K562 (cell line): ENCODE results near the gene RBM4B. TPM values are rescaled to one million over a fixed set of nuclear protein-coding genes. Genes with fewer than 3 reads are reported as not detected.

Source experiments
- CEBPB ChIP-seq: fragments of 450-650 bp; IDR thresholded peaks from 2 replicates; pipeline ENCODE4 v1.6.1; 2016; ENCODE audit warnings: missing genetic modification characterization, missing compliant biosample characterization
- CTBP1 ChIP-seq: fragments of 450-650 bp; IDR thresholded peaks from 2 replicates; pipeline ENCODE4 v1.6.1; 2016; ENCODE audit warnings: borderline replicate concordance
- DACH1 ChIP-seq: fragments of 450-650 bp; IDR thresholded peaks from 2 replicates; pipeline ENCODE4 v1.6.1; 2018; ENCODE audit not compliant: partially characterized antibody
- MTA1 ChIP-seq: fragments of 450-650 bp; IDR thresholded peaks from 2 replicates; pipeline ENCODE4 v1.6.1; 2017; ENCODE audit warnings: borderline replicate concordance
- NCOR1 ChIP-seq: fragments of 450-650 bp; IDR thresholded peaks from 2 replicates; pipeline ENCODE4 v1.6.1; 2016; ENCODE audit warnings: mild to moderate bottlenecking, moderate library complexity
- OTX1 ChIP-seq: fragments of 450-650 bp; formaldehyde crosslinking; IDR thresholded peaks from 2 replicates; pipeline ENCODE4 v1.4.0; 2022; ENCODE audit warnings: mild to moderate bottlenecking
- SPI1 ChIP-seq: IDR thresholded peaks from 2 replicates; pipeline ENCODE4 v1.6.1; 2011; ENCODE audit warnings: low read depth, low read length, control low read depth, borderline replicate concordance
- ZNF282 ChIP-seq: sonication (generic); formaldehyde crosslinking; IDR thresholded peaks from 2 replicates; pipeline ENCODE4 v1.8.1; 2023; ENCODE audit warnings: missing genetic modification reagents
- polyA plus RNA-seq, 8 experiments: library from polyadenylated mRNA; depleted of rRNA in 4 of 8; stranded (reverse) in 5 of 8; unstranded in 3 of 8; fragments of >200 nt; fragmentation: Nextera tagmentation in 2 of 8; fragmentation: Illumina TruSeq in 1 of 8; extraction: Ambion mirVana in 2 of 8; extraction: Trizol in 1 of 8; gene quantifications; 2 replicates each; pipeline versions ENCODE4 v1.2.1 to v1.2.3, GENCODE V29; 2011 to 2014; ENCODE audit warnings: inconsistent platforms in 1 of 8, missing spikeins in 1 of 8
- total RNA-seq, 7 experiments: library from RNA; depleted of rRNA in 6 of 7; stranded (reverse); fragments of >200 nt in 6 of 7; fragmentation: Illumina TruSeq in 2 of 7; extraction: Trizol in 2 of 7; gene quantifications; 2 replicates each; pipeline versions ENCODE4 v1.2.1 to v1.2.3, GENCODE V29; 2011 to 2021; ENCODE audit warnings: low replicate concordance in 1 of 7
- TF ChIP-seq, protein P1 (sequence below): sonication (generic); formaldehyde crosslinking; IDR thresholded peaks from 2 replicates; pipeline ENCODE4 v1.8.0; 2023; ENCODE audit warnings: mild to moderate bottlenecking, missing genetic modification reagents
- TF ChIP-seq, protein P2 (sequence below): fragments of 450-650 bp; formaldehyde crosslinking; IDR thresholded peaks from 2 replicates; pipeline ENCODE4 v1.4.0; 2022; ENCODE audit warnings: missing genetic modification characterization
- TF ChIP-seq, protein P3 (sequence below): sonication (generic); formaldehyde crosslinking; IDR thresholded peaks from 2 replicates; pipeline ENCODE4 v1.9.0; 2022; ENCODE audit warnings: mild to moderate bottlenecking, missing genetic modification reagents

RBM4B gene
- total and polyA plus RNA-seq, 9 of the 15 experiments (the other 6 are each of a cell fraction or from before 2014, with no cell fraction given): 14.6 to 39.9 (median 23.3) TPM

DNA sequence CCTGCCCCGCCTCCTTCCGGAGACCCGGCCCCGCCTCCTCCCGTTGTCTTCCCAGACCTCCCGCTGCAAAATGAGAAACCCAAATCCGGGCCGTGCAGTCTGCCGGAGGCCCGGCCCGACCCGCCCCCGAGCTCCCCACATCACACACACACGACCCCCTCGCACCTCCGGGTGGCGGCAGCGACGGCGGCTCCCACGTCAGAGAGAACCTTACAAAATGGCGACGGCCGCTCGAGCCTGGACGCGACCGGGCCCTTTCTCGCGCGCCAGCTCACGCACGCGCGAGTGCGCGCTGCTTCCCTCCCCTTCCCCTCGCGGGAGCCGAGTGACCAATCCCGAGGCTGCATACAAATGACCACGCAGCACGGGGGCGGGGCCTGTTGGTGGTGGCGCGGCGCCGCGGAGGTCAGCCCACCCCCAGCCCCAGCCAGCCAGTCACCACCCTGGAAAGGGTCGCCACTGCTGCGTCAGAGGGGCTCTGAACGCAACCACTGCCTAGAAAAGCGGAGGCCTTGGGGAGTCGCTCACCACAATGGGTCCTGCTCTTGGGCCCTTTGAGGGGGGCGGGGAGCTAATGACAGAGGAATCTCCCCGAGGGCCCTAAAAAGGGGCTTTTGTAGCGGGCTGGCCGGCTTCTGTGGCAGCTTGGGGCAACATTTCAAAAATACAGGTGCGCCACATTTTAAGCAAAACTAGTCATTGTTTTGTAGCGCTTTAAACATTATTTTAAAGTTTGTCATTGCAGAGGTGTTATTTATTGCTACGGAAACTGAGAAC, at the start of gene RBM4B (continued):
- TF ChIP-seq, protein P1, sequence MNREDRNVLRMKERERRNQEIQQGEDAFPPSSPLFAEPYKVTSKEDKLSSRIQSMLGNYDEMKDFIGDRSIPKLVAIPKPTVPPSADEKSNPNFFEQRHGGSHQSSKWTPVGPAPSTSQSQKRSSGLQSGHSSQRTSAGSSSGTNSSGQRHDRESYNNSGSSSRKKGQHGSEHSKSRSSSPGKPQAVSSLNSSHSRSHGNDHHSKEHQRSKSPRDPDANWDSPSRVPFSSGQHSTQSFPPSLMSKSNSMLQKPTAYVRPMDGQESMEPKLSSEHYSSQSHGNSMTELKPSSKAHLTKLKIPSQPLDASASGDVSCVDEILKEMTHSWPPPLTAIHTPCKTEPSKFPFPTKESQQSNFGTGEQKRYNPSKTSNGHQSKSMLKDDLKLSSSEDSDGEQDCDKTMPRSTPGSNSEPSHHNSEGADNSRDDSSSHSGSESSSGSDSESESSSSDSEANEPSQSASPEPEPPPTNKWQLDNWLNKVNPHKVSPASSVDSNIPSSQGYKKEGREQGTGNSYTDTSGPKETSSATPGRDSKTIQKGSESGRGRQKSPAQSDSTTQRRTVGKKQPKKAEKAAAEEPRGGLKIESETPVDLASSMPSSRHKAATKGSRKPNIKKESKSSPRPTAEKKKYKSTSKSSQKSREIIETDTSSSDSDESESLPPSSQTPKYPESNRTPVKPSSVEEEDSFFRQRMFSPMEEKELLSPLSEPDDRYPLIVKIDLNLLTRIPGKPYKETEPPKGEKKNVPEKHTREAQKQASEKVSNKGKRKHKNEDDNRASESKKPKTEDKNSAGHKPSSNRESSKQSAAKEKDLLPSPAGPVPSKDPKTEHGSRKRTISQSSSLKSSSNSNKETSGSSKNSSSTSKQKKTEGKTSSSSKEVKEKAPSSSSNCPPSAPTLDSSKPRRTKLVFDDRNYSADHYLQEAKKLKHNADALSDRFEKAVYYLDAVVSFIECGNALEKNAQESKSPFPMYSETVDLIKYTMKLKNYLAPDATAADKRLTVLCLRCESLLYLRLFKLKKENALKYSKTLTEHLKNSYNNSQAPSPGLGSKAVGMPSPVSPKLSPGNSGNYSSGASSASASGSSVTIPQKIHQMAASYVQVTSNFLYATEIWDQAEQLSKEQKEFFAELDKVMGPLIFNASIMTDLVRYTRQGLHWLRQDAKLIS (CRISPR knock-in tag): 0 out of 2 replicates have a peak, but pooled peaks have one; percentile 47
- TF ChIP-seq, protein P2, sequence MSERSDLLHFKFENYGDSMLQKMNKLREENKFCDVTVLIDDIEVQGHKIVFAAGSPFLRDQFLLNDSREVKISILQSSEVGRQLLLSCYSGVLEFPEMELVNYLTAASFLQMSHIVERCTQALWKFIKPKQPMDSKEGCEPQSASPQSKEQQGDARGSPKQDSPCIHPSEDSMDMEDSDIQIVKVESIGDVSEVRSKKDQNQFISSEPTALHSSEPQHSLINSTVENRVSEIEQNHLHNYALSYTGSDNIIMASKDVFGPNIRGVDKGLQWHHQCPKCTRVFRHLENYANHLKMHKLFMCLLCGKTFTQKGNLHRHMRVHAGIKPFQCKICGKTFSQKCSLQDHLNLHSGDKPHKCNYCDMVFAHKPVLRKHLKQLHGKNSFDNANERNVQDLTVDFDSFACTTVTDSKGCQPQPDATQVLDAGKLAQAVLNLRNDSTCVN: peak; percentile 75; the same call in 1 of the 2 replicates
- TF ChIP-seq CEBPB (tag): no peak
- TF ChIP-seq ZNF282 (CRISPR knock-in tag): no peak
- TF ChIP-seq MTA1: peak; percentile 64
- TF ChIP-seq OTX1 (CRISPR knock-in tag): peak; percentile 43; the same call in 1 of the 2 replicates
- peak; percentile 34; the same call in 1 of the 2 replicates for TF ChIP-seq CTBP1
- no peak for TF ChIP-seq DACH1
- TF ChIP-seq, protein P3, sequence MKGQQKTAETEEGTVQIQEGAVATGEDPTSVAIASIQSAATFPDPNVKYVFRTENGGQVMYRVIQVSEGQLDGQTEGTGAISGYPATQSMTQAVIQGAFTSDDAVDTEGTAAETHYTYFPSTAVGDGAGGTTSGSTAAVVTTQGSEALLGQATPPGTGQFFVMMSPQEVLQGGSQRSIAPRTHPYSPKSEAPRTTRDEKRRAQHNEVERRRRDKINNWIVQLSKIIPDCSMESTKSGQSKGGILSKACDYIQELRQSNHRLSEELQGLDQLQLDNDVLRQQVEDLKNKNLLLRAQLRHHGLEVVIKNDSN: peak; percentile 81
- TF ChIP-seq NCOR1: 0 out of 2 replicates have a peak, but pooled peaks have one; percentile 14
- TF ChIP-seq SPI1: peak; percentile 8; the same call in 1 of the 2 replicates
